Neural progenitor cell (in vitro differentiated cells): ENCODE measurements around the gene BUB1B.

Experiments
- EZH2 ChIP-seq: fragments of 200-600 bp; sonication (generic); IDR thresholded peaks from 2 replicates; pipeline ENCODE4 v1.6.1; 2017; ENCODE audit warnings: antibody characterized with exemption, mild to moderate bottlenecking, moderate library complexity
- EZH2phosphoT487 ChIP-seq: fragments of 200-600 bp; sonication (generic); IDR thresholded peaks from 2 replicates; pipeline ENCODE4 v1.6.1; 2017; ENCODE audit warnings: antibody characterized with exemption
- TF ChIP-seq, protein P1 (sequence below): fragments of 200-600 bp; sonication (generic); IDR thresholded peaks from 2 replicates; pipeline ENCODE4 v1.5.1; 2017; ENCODE audit warnings: antibody characterized with exemption, mild to moderate bottlenecking

GRCh38 chr15:40204100-40204499, 43.2 kb downstream of the BUB1B start:
- TF ChIP-seq, protein P1, sequence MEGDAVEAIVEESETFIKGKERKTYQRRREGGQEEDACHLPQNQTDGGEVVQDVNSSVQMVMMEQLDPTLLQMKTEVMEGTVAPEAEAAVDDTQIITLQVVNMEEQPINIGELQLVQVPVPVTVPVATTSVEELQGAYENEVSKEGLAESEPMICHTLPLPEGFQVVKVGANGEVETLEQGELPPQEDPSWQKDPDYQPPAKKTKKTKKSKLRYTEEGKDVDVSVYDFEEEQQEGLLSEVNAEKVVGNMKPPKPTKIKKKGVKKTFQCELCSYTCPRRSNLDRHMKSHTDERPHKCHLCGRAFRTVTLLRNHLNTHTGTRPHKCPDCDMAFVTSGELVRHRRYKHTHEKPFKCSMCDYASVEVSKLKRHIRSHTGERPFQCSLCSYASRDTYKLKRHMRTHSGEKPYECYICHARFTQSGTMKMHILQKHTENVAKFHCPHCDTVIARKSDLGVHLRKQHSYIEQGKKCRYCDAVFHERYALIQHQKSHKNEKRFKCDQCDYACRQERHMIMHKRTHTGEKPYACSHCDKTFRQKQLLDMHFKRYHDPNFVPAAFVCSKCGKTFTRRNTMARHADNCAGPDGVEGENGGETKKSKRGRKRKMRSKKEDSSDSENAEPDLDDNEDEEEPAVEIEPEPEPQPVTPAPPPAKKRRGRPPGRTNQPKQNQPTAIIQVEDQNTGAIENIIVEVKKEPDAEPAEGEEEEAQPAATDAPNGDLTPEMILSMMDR, result no peak
- TF ChIP-seq EZH2phosphoT487, result no peak
- no peak for TF ChIP-seq EZH2
